SH-SY5Y (cell line): ENCODE measurements around the gene CSNK1A1L.

Experiments
- GATA2 ChIP-seq: IDR thresholded peaks from 2 replicates; pipeline ENCODE4 v1.6.1; 2011; ENCODE audit warnings: mild to moderate bottlenecking, low read depth, low read length
- GATA3 ChIP-seq: IDR thresholded peaks from 2 replicates; pipeline ENCODE4 v1.6.1; 2011; ENCODE audit warnings: low read depth, mild to moderate bottlenecking, low read length, moderate library complexity

DNA sequence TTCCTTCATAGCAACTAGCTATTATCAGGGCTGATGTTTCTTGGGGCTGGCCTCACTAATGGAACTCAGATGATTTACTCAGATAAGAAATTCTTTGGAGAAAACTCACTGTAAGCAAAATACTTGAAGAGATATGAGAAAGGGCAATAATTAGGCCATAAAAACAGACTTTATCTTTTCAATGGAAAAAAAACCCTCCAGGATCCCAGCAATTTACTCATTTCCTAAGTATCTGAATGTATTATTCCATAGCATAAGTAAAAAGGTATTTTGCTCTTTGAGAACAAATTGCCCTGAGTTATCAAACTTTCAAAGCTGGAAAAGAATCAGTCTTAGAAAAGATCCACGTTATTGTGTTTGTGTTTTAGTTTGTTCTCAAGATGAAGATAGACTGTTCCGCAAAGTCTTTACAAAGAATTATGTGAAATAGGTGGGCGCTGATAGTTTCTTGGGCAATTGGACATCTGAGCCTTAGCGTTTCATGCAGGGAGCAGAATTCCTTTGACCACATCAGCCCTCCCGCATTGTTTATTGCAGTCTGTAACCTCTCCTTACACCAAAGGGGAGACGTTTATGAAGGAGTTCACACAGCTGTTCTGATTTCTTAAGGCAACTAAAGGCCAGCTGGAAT, 29.1 kb upstream of the CSNK1A1L start:
- TF ChIP-seq GATA2 (no peak), GATA3 (no peak)
